SH-SY5Y (cell line): ENCODE measurements around the gene SLC28A1.

Experiments
- GATA2 ChIP-seq: IDR thresholded peaks from 2 replicates; pipeline ENCODE4 v1.6.1; 2011; ENCODE audit warnings: mild to moderate bottlenecking, low read depth, low read length
- GATA3 ChIP-seq: IDR thresholded peaks from 2 replicates; pipeline ENCODE4 v1.6.1; 2011; ENCODE audit warnings: low read depth, mild to moderate bottlenecking, low read length, moderate library complexity

The SLC28A1 gene

DNA sequence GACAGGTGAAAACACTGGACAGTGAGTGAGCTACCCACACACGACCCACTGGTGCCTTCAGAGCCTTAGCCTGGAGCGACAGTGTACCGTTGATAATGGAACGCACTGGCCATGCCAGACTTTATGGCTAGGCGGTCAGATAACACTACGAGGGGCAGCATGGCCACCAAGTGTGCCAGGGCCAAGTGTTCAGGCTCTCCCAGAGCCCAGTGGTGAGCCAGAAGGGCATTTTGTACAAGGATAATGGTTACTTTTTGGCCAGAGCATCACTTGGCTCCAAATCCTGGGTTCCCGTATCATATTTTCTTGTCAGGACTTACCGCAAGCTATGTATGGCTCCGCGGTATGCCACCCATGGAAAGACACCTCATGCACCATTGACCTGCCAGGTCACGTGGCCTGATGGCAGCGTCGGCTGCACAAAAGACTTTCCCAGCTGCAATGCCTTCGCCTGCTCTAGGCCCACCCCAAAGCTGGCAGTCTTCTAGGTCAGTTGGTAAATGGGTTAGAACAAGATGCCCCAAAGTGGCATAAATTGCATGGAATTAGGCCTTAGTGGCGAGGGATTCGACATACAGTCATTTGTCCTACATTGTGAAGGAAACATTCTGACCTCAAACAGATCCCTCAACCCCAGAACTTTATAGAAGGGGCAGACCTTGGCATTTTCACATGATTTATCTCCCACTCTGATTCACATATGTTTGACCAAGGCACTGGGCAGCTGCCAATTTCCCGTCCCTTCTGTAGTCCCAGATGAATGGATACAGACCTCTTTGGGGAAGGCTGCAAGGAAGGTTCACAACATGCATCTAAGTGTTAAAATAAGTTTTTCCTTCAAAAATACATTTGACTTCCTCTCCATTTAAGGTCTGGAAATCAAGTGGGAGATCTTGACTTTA, 12.2 kb upstream of the SLC28A1 start:
- no peak for TF ChIP-seq GATA3
- no peak for TF ChIP-seq GATA2

- TF ChIP-seq GATA3 (no peak), GATA2 (no peak)
Observed at GRCh38 chr15:84873997-84874396, 10.5 kb upstream of the SLC28A1 start.

- no peak for TF ChIP-seq GATA3
- no peak for TF ChIP-seq GATA2
Observed at GRCh38 chr15:84874981-84875699, 9.3 kb upstream of the SLC28A1 start.

DNA sequence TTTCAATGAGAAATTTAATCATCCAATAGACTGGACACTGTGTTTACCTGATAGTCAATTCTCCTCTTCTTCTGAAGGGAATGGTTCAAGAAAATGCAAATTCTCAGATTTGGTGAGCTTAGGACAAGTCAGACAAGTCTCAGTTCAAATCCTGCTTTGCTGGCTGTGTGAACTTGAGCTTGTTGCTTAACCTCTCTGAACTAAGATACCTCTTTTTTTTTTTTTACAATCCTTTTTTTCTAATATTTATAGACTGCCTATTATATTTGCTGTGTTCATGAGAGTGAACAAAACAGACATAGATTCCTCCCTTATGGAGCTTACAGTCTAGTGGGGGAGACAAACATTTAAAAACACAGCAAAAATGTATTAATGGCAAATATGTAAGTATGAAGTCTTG, 8.2 kb upstream of the SLC28A1 start:
- TF ChIP-seq GATA2: no peak
- TF ChIP-seq GATA3: no peak

DNA sequence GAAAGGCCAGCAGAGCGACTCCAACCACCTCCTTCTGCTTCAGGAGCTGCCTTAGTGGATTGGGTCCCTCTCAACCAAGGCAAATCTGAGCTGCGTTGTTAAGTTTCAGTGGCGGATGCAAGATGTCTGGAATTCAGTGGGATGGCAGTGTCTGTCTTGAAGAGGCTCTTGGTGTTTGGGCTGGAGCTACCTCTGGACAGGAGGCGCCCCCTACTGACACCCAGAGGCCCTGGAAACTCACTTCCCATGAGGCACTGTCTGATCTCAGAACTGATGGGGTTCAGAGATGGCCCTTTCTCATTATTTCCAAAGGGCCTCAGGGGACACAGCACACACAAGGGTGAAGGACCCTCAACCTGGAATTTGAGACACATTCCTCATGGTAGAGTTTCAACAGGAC, 6.0 kb upstream of the SLC28A1 start:
- TF ChIP-seq GATA2 (no peak), GATA3 (no peak)

DNA sequence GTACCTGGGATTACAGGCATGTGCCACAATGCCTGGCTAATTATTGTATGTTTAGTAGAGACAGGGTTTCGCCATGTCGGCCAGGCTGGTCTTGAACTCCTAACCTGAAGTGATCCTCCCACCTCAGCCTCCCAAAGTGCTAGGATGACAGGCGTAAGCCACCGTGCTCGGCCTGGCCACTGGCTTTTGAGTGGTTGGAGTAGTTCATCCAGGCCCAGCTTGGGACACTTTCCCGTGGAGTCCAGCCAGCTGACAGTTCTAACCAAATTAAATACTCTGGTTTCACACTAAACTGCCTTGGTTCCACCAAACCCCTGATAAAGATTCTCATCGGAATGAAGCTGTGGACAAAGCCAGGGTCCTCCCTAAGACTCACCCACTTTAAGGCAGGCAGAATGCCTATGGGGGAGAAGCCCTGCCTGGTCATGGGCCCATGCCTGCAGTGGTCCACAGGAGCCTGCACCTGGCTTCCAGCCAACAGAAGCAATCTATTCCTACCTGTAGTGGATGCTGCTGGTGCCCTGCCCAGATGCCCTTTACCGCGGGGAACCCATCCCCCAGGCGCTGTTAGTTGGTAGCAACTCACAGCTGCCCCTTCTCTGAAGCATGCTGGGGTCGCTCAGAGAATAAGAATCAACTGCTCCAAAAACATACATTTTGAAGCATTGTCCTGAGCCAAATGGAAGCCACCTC, 5.2 kb upstream of the SLC28A1 start:
- no peak for TF ChIP-seq GATA3
- no peak for TF ChIP-seq GATA2

GRCh38 chr15:84880007-84880406, 4.5 kb upstream of the SLC28A1 start:
- TF ChIP-seq GATA3 (no peak), GATA2 (no peak)

DNA sequence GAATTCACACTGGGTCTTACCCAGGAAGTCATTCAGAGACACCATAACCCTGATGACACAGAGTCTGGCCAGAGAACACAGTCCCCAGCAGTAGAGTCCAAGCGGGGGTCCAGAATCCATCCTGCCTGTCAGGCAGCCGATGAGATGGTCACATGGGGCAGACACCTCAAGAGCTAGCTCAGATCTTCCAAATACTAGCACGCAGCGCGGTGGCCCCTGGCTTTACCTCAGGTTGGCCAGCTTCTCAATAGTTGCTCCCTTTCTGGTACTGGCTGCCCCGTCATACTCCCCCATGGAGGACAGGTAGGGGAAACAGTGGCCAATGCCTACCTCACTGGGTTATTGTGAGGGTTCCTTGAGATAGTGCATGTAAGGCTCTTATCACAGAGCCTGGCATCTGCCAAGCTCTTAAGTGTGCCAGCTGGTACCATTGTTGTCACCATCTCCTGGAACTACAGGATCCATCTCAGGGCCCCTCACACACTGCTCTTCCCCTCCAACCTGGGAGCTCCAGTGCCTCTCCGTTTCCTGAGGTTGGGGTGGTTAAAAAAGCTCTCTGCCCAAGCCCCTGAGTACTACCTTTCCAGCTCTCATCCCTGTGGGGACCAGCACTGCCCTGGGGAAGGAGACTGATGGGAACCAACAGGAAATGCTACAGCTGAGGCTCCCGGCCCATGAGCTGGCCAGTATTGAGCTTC, 3.5 kb upstream of the SLC28A1 start:
- no peak for TF ChIP-seq GATA3
- no peak for TF ChIP-seq GATA2

GRCh38 chr15:84881520-84881830, 3.0 kb upstream of the SLC28A1 start:
- TF ChIP-seq GATA3 (no peak), GATA2 (no peak)

- TF ChIP-seq GATA2: no peak
- no peak for TF ChIP-seq GATA3
Observed at GRCh38 chr15:84883466-84883865, 996 bp upstream of the SLC28A1 start.

DNA sequence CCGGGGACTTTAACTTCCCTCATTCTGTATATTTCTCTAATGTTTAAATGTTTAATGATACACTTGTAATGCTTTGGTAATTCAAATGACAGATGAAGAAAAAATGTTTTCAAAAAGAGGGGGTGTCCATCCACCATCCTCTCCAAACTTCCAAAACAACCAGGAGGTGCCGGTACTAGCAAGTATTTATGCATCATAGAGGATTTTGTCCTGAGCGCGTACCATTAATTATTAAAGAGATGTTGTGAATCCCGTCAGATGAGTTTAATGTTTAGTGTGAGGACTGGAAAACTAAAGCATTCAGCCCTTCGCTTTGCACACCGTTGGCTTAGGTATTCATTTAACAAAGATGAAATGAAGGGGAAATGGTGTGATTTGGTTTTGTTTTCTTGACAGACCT, 1.3 kb downstream of the SLC28A1 start:
- TF ChIP-seq GATA3: no peak
- TF ChIP-seq GATA2: no peak

DNA sequence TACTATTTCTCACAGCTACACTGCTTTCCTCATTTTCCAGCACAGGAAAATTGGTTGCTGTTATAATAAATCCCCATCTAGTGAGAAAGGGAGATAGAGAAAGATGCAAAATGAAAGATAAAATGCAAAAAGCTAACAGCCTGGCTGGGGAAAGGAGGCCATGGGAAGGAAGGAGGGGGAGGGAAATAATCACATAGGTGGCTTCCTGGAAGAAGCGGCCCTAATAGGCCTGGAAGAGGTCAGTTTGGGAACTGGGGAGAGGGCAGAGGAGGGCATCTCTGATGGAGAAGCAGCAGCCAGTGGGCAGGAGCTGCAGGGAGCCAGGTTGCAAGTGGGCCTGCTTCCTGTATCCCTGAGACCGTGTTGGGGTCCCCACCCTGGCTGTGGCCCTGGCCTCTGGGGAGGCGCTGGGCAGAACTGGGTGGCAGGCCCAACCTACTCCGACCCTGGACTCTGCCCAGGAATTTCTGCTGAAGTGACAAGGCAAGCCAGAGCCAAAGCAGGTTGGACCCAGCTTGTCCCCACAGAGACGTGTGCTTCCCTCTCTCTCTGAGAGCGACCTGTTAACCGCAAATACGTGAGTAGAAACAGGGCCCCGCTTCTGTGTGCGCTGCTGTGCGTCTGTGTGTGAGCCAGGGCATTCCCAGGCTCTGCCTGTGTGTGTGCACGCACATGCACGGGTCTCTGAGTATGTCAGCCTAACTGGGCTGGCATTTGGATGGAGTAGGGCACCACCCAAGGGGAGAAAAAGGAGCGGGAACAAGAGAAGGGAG, 1.9 kb downstream of the SLC28A1 start:
- no peak for TF ChIP-seq GATA3
- TF ChIP-seq GATA2: no peak

DNA sequence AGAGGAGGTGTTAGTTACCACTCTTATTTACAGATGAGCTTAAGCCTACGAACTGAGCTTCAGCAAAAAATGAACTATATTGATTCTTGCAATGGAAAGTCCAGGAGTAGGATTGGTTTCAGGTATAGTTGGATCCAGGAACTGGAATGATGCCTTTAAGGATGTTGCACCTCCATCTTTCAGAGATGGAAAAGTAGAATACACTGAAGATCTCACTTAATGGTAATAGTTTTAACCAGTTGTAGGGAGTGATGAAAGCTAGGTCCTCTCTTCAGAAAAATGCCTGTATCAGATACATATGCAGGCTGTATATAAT, 2.5 kb downstream of the SLC28A1 start:
- no peak for TF ChIP-seq GATA3
- TF ChIP-seq GATA2: no peak

DNA sequence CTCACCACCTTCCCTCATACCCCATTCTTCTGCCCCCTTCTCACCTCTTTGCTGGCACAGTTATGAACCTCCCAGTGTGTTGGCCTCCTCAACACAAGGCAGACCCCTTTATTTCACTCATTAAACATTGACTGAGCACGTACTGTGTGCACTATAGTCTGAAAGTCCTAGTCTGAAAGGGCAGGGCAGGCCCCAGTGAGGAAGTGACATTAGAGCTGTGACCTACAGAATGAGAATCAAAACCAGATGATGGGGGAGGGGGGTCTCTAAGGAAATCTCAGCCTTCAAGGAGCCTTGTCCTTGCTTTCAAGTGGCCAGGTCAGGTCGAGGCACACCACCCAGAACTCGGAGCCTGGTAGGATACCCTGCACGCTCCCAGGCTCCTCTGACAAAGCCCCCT, 3.5 kb downstream of the SLC28A1 start:
- TF ChIP-seq GATA2 (no peak), GATA3 (no peak)
